D721Med (cell line): ENCODE results near the gene RUNX2.

ENCODE experiments used
- DNase-seq: peaks from one replicate; pipeline ENCODE4 v3.0.0; 2011; ENCODE audit warnings: low spot score; ENCODE audit not compliant: insufficient read length
- FAIRE-seq: peaks from 2 replicates; lab custom pipeline; 2011; peaks lifted over from hg19 to GRCh38; lab: Jason Lieb, UNC
- TF ChIP-seq, protein P1 (sequence below): IDR thresholded peaks from 2 replicates; pipeline ENCODE4 v1.5.1; 2012; ENCODE audit warnings: mild to moderate bottlenecking, control low read depth; ENCODE audit not compliant: insufficient read depth; ENCODE audit errors: missing control alignments

Gene RUNX2

GRCh38 chr6:45483021-45483420 is 154.9 kb downstream of the RUNX2 start:
- DNase-seq: no peak
- FAIRE-seq: no peak
- TF ChIP-seq, protein P1, sequence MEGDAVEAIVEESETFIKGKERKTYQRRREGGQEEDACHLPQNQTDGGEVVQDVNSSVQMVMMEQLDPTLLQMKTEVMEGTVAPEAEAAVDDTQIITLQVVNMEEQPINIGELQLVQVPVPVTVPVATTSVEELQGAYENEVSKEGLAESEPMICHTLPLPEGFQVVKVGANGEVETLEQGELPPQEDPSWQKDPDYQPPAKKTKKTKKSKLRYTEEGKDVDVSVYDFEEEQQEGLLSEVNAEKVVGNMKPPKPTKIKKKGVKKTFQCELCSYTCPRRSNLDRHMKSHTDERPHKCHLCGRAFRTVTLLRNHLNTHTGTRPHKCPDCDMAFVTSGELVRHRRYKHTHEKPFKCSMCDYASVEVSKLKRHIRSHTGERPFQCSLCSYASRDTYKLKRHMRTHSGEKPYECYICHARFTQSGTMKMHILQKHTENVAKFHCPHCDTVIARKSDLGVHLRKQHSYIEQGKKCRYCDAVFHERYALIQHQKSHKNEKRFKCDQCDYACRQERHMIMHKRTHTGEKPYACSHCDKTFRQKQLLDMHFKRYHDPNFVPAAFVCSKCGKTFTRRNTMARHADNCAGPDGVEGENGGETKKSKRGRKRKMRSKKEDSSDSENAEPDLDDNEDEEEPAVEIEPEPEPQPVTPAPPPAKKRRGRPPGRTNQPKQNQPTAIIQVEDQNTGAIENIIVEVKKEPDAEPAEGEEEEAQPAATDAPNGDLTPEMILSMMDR: no peak

DNA sequence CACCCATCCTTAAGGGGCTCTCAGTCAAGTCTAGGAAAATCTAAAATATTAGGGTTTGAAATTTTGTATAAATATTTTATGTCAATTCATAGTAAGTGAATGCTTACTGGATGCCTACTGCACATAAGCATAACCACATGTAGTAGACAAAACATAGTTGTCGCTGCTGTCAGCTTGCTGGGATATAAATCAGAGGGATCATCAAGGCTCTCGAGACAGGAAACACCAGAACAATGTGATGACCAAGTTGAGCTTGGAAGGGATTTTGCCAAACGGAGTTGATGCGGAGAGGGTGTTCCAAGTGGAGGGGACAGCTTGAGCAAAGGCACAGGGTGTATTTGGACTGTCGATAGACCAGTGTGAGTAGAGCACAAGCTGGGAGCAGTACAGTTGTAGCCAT is 155.4 kb downstream of the RUNX2 start:
- TF ChIP-seq, protein P1: no peak
- FAIRE-seq: no peak
- no peak for DNase-seq

DNA sequence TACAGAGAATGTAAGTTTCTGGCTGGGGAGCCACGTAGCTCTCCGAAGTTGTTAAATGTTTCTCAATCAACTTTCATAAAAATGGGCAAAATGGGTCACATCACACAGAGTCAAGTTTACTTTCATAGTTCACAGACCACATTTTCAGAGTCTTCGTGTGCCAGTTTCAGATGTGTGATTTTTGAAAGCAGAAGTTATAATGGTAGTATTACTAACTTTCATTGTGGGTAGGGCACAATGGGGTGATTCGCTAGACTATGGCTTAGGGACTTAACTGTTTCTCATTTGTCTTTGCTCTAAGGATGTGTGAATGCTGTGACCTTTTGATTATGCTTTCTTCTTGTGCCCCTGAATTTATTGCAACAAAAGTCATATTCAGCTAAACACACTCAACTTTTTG is 158.6 kb downstream of the RUNX2 start:
- FAIRE-seq: no peak
- TF ChIP-seq, protein P1: no peak
- DNase-seq: no peak

DNA sequence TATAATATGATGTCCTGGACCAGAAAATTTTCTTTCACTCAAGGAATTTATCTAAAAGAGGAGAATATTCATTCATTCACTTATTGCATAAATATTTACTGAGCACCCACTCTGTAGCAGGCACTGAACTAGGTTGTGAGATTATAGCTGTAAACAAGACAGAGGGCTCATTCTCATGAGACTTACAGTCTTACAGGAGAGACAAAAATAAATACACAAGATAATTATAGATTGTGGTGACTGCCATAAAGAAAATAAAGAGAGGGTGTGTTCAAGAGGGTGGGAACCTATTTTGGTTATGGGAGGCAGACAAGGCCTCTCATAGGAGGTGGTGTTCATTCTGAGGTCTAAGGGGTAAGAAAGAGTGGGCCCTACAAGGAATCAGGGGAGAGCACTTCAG is 159.5 kb downstream of the RUNX2 start:
- no peak for FAIRE-seq
- DNase-seq: no peak
- TF ChIP-seq, protein P1: no peak

- no peak for FAIRE-seq
- TF ChIP-seq, protein P1: no peak
- no peak for DNase-seq
These were observed 160.1 kb downstream of the RUNX2 start for GRCh38 chr6:45488269-45488668.

GRCh38 chr6:45488889-45489288 is 160.8 kb downstream of the RUNX2 start:
- TF ChIP-seq, protein P1: no peak

DNA sequence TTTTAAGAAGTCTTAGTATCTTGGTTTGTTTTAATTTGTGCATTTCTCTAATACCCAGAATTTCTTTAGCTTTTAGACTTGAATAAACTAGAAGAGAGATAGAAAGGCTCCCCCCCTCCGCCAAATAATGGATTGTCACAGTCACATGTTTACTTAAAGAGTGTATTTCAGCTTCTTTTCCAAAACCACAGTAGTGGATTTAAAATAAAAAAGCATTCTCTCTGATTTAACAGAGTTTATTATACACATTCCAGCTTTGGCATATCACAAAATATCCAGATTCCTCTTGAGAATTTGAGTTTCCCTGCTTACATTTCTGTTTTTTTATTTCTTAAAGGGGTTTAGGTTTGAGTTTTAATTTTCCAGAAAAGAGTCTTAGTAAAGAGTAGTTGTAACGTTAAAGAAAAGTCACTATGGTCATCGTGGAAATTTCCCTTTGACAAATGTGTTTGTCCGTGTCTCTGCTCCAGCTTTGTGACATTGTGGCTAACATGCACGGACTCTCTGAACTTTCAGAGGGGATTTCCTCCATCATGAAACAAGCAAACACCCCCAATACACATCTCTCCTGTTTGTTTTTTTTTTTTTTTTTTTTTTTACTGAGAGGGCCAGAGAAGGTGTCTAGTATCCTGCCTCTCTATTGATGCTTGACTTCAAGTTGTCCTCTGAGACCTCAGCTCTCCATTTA is 163.1 kb downstream of the RUNX2 start:
- DNase-seq: no peak
- FAIRE-seq: no peak
- TF ChIP-seq, protein P1: no peak

More at GRCh38 chr6:45488889-45489288, 160.8 kb downstream of the RUNX2 start:
- DNase-seq (no peak), FAIRE-seq (no peak)
